Activated CD8-positive, alpha-beta memory T cell treated with anti-CD3 and anti-CD28 coated beads, Interleukin-2, amount 50 U/mL, for 24 hours (primary cell): ENCODE data around the gene NUDT14.

ENCODE experiments used
- DNase-seq: peaks from one replicate; pipeline ENCODE4 v3.0.0-alpha.2; 2020; ENCODE audit errors: extremely low read depth

The NUDT14 gene

GRCh38 chr14:105146181-105146975 is 34.7 kb downstream of the NUDT14 start:
- no peak for DNase-seq

GRCh38 chr14:105145381-105146180 is 35.5 kb downstream of the NUDT14 start:
- no peak for DNase-seq

DNA sequence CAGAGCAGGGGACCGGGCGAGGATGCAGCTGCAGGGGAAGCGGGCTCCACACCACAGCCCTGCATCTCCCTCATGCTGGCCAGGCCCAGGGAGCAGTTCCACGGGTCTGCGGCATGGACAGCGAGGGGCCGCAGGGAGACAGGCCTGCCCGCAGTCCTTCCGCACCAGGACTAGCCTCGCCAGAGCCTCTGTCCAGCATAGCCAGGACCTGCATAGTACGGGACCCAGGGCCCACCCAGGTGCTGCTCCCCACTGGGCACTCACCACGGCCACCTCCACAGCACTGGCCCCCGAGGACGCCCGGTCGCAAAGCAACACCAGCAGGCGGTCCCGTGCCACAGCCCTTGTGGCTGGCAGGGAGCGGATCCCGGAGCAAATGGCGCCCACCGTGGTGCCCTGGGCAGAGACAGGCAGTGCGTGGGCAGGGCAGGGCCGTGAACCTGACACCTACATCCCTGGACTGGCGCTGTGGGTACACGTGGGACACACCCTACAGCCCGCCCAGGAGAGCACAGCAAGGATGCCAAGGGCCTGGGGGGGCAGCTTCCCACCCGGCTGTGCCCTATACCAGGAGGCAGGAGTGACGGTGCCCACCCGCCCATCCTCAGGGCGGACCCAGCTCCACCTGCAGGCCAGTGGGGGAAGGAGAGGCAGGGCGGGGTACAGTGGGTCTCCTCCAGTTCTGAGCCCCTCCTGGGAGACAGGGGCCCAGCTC is 36.3 kb downstream of the NUDT14 start:
- DNase-seq = no peak

GRCh38 chr14:105144026-105144665 is 37.0 kb downstream of the NUDT14 start:
- no peak for DNase-seq

DNA sequence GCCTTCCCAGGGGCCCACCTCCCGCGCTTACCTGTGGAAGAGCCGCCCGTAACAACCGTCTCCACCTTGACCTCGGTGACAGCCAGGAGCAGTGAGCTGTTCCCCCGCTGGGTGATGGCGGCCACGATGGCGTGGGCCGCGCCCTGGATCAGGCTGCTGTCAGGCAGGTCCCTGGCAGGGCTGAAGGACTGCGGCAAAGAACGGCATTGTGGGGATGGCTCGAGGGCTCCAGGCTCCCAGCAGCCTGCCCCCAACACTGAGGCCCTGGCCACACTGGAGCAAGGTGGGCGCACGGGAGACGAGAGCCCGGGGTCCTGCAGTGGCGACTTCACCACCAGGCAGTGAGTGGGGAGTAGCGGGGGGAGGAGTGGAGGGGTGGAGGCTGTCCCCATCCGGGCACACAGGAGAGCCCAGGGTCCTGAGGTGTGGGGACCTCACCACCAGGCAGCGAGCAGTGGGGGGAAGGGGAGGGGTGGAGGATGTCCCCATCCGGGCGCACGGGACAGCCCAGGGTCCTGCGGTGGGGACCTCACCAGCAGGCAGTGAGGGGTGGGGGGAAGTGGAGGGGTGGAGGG is 37.6 kb downstream of the NUDT14 start:
- no peak for DNase-seq

DNA sequence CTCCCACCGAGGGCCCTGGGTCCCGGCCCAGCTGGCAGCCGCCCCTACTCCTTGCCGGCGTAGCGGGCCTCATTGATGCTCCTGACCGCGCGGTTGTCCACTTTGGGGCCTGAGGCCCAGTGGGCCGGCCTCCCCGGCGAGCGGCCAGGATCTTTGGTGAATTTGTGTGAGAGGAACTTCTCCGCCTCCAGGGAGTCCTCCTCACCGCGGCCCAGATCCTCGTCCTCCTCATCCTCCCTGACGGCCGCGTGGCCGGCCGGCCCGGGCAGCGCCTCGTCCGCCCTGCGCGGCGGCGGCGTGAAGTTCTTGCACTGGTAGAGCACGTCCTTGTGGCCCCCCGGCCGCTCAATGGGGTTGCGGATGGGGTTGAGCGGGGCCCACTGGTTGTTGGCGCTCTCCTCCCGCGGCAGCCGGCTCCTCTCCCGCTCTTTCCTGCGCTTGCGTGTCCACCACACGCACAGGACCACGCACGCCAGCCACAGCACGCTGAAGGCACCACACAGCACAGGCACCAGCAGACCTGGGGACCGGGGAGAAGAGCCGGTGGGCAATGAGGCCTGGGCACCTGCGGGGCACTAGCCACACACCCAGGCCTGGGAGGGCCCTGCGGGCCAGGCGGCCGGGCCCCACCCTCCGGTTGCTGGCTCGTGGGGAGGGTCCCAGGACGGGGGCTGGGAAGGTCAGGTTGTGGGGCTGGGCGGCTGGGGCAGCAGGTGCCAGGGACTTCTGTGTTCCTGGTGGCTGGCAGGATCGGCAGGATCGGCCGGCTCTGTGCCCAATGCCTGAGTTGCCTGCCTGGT is 38.3 kb downstream of the NUDT14 start:
- no peak for DNase-seq

- no peak for DNase-seq
Observed at GRCh38 chr14:105141486-105142281, 39.4 kb downstream of the NUDT14 start.

- DNase-seq = no peak
Observed at GRCh38 chr14:105141026-105141425, 40.1 kb downstream of the NUDT14 start.

DNA sequence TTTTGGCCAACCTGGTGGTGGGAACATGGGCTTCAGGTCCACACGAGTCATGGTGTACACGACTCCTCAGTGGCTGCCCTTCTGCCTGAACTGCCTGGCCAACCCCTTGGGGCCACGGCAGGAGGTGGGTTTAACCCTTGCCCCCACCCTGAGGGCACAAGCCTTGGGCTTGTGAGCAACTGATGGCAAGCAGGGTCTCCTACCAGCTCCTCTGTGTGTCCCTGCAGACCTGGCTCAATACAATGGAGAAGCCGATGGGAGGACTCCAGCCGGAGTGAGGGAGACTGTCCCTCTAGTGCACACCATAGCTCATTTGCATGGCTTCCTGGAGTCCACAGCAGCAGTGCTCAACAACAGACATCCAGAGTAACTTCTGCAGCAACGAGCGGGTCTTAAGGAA is 40.5 kb downstream of the NUDT14 start:
- DNase-seq = no peak

GRCh38 chr14:105139831-105140239 is 41.3 kb downstream of the NUDT14 start:
- no peak for DNase-seq

- DNase-seq = no peak
Observed at GRCh38 chr14:105139212-105139825, 41.8 kb downstream of the NUDT14 start.

DNA sequence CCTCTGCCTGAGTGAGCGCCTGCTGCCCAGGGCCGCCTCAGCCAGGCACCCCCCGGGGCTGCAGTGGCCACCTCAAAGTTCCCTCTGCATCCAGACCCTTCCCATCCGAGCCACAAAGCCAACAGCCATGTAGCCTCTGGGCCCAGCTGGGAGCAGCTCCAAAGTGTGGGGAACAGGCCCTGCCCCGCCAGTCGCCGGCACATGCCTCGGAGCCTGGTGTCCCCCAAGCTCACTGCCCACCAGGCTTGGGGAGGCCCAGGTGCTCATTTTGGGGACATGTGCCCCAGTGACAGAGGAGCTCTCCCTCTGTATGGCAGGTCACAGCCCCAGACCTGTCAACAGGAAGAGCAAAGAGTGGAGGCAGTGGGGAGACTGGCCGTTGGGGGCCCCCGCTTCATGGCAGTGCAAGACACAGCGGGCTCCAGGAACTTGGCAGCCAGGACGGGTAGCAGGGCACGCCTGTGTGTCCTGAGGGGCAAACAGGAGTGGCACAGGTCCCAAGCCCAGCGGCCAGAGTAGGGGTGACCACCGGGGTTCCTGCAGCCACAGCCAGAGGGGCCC is 42.5 kb downstream of the NUDT14 start:
- DNase-seq = no peak

- no peak for DNase-seq
Observed at GRCh38 chr14:105138021-105138541, 43.0 kb downstream of the NUDT14 start.

DNA sequence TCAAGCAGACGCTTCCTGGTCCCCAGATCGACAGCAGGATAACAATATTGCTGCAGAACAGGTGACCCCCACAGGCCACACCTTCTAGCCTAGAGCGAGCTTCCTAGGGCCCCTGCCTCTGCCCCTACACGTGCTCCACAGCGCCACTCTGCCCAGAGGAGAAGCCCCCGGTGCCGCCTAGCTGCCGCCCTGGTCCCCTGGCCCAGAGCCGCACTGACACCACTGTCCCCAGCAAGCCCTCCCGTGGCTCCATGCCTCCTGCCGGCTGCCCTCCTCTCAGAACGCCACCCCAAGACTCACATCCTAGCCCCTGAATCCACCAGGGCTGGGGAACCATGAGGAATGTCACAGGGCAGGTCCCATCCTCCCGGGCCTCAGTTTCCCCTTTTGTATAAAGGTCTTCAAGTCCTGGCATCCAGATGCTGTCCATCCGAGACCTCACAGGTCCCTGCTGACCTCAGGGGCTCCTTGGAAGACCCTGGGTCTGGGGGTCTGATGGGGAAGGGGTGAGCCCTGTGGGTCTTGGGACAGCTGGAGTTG is 43.6 kb downstream of the NUDT14 start:
- DNase-seq = no peak

DNA sequence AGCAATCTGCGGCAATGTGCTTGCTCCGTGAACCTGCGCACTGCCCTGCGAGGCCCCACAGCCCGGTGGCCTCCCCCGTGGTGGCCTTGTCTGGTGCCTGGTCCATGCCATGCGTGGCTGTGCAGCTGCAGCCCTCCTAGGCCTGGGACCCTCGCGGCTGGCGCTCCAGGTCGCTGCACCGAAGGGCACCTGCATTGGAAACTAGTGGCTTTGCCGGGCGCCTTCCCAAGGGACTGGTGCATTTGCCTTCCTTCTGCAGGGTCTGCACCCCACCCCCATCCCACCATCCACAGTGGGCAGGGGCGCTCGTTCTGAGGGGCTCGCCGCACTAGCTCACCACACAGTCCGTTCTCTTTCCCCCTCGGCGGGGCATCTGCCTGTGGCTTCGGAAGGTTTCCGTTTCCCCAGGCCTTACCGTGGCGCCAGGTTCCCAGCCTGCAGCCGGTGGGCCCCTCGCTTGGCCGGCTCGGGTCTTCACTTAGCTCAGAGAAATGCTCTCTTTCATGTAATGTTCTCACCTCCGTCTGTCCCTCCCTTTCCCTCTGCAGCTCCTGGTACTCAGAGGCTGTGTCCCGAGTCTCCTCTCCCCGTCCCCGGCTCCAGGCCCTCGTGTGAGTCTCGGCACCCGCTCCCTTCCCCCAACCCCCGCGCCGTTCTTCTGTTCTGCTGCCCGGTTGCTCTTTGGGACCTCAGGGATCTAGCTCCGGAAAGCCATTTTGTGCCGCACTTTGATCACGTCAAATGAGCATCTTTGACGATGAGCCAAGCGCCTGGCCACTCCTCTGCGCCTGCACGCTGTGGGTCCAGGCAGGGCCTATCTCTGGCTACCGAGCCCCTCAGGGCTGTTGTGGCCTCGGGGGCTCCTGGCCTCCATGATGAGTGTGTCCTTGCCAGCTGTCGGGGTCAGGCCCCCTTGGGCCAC is 44.5 kb downstream of the NUDT14 start:
- DNase-seq = no peak

DNA sequence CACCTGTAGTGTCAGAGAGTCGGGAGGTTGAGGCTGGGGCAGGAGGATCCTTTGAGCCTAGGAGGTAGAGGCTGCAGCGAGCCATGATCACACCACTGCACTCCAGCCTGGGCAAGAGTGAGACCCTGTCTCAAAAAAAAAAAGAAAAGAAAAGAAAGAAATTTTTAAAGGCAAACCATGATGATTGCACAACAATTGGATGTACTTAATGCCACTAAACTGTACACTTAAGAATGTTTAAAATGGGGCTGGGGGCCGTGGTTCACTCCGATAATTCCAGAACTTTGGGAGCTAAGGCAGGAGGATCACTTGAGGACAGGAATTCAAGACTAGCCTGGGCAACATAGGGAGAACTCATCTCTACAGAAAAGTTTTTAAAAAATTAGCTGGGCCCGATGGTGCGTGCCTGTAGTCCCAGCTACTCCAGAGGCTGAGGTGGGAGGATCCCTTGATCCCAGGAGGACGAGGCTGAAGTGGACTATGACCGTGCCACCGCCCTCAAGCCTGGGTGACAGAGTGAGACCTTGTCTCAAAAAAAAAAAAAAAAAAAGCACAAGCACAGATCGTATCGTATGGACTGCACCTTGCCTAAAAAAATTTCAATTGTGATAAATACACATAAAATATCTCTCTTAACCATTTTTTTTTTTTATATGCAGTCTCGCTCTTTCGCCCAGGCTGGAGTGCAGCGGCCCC is 45.3 kb downstream of the NUDT14 start:
- DNase-seq = no peak
